ENCODE results near the gene MCTP2.

DNA sequence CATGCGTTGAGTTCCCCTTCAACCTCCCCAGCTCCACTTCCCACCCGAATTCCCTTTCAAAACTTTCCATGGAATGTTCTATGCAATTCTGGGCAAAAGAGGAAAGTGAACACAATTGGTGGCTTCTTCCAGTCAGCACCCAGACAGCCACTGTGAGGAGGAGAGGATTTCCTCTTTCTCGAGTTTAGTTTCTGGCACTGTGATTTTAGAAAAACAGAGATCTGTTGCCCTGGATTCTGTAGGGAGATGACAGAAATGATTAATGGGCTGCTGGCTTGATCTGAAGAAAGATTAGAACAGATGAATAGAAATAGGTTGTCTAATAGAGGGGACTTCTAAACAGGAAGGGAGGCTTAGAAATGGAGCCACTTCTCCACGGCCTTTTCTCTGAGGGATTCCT, 172.0 kb downstream of the MCTP2 start:
- TF ChIP-seq POLR2A (IDR thresholded peaks at IDR 0.05) = no peak
- TF ChIP-seq CTCF (IDR thresholded peaks at IDR 0.05) = no peak
- no peak for TF ChIP-seq POLR2AphosphoS5 (IDR thresholded peaks at IDR 0.05)
